Measurements from ENCODE around the gene KIF21A. TPM values are rescaled to one million over a fixed set of nuclear protein-coding genes. Genes with fewer than 3 reads are reported as not detected.

The KIF21A gene
- total and polyA plus RNA-seq, 2 of the 13 experiments (the other 11 are each of a cell fraction or from before 2014, with no cell fraction given): 20.6 to 39.7 TPM

DNA sequence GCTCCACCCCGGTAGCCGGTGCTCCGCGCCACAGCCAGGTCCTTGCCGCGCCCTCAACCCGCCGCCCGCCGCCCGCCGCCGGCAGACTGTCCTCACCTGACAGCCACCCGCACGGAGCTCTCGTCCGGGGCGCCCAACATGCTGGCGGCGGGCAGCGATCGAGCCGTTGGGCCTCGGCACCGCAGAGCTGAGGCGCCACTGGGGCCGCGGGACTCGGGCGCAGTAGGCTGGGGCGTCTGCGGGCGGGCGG, 164 bp downstream of the KIF21A start (continued):
- TF ChIP-seq ZNF549 (CRISPR knock-in tag; IDR thresholded peaks at IDR 0.05): no peak
- no peak for TF ChIP-seq ZBTB8A (CRISPR knock-in tag; IDR thresholded peaks at IDR 0.05; ENCODE audit: borderline replicate concordance, low read depth)
- TF ChIP-seq, protein P1, sequence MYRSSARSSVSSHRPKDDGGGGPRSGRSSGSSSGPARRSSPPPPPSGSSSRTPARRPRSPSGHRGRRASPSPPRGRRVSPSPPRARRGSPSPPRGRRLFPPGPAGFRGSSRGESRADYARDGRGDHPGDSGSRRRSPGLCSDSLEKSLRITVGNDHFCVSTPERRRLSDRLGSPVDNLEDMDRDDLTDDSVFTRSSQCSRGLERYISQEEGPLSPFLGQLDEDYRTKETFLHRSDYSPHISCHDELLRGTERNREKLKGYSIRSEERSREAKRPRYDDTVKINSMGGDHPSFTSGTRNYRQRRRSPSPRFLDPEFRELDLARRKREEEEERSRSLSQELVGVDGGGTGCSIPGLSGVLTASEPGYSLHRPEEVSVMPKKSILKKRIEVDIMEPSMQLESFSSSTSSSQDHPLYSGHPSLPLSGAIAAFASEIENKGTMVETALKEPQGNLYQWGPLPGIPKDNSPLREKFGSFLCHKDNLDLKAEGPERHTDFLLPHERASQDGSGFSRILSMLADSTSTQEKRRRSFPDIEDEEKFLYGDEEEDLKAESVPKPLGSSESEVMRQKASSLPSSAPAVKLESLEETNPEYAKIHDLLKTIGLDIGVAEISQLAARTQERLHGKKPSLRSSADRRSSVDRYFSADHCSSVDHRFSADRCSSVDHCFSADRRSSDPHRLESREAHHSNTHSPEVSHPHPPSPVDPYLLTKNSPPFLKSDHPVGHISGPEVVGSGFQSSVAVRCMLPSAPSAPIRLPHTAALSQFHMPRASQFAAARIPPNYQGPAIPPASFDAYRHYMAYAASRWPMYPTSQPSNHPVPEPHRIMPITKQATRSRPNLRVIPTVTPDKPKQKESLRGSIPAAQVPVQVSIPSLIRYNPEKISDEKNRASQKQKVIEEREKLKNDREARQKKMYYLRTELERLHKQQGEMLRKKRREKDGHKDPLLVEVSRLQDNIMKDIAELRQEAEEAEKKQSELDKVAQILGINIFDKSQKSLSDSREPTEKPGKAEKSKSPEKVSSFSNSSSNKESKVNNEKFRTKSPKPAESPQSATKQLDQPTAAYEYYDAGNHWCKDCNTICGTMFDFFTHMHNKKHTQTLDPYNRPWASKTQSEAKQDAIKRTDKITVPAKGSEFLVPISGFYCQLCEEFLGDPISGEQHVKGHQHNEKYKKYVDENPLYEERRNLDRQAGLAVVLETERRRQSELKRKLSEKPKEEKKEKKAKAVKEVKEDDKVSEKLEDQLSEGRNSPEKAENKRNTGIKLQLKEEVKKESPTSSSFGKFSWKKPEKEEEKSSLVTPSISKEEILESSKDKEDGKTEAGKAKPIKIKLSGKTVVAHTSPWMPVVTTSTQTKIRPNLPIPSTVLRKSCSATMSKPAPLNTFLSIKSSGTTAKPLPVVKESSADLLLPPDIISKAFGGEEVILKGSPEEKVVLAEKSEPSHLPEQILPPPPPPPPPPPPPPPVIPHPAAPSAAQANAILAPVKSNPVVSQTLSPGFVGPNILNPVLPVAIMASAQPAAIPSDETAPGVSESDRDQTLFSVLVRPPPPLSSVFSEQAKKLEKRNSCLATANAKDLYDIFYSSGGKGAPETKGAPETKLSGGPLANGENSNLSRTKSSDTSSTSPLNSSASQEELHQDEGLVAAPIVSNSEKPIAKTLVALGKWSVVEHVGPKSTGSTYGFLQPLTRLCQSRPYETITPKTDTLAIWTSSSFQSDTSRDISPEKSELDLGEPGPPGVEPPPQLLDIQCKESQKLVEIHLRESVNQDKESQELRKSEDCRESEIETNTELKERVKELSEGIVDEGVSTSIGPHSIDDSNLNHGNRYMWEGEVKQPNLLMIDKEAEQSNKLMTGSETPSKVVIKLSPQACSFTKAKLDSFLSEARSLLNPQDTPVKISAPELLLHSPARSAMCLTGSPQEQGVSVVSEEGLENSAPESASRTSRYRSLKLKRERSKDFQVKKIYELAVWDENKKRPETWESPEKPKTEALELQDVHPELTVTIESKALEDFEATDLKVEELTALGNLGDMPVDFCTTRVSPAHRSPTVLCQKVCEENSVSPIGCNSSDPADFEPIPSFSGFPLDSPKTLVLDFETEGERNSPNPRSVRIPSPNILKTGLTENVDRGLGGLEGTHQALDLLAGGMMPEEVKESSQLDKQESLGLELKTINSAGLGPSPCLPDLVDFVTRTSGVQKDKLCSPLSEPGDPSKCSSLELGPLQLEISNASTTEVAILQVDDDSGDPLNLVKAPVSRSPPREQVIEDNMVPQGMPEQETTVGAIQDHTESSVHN (CRISPR knock-in tag; IDR thresholded peaks at IDR 0.05): no peak
- TF ChIP-seq ZNF441 (CRISPR knock-in tag; IDR thresholded peaks at IDR 0.05; ENCODE audit: borderline replicate concordance): peak; percentile 62; the same call in 1 of the 2 replicates
- TF ChIP-seq MTF1 (CRISPR knock-in tag; IDR thresholded peaks at IDR 0.05): no peak
- TF ChIP-seq RARA (CRISPR knock-in tag; IDR thresholded peaks at IDR 0.05): no peak
- TF ChIP-seq DPF2 (CRISPR knock-in tag; IDR thresholded peaks at IDR 0.05; ENCODE audit: borderline replicate concordance, low read depth): no peak
- TF ChIP-seq ZNF234 (CRISPR knock-in tag; conservative IDR thresholded peaks at IDR 0.05): no peak
- TF ChIP-seq XBP1 (CRISPR knock-in tag; IDR thresholded peaks at IDR 0.05): no peak
- no peak for TF ChIP-seq ZNF678 (CRISPR knock-in tag; IDR thresholded peaks at IDR 0.05)
- TF ChIP-seq HOXA9 (CRISPR knock-in tag; IDR thresholded peaks at IDR 0.05; ENCODE audit: borderline replicate concordance): no peak
- TF ChIP-seq ZNF251 (CRISPR knock-in tag; IDR thresholded peaks at IDR 0.05): no peak
- TF ChIP-seq, protein P2, sequence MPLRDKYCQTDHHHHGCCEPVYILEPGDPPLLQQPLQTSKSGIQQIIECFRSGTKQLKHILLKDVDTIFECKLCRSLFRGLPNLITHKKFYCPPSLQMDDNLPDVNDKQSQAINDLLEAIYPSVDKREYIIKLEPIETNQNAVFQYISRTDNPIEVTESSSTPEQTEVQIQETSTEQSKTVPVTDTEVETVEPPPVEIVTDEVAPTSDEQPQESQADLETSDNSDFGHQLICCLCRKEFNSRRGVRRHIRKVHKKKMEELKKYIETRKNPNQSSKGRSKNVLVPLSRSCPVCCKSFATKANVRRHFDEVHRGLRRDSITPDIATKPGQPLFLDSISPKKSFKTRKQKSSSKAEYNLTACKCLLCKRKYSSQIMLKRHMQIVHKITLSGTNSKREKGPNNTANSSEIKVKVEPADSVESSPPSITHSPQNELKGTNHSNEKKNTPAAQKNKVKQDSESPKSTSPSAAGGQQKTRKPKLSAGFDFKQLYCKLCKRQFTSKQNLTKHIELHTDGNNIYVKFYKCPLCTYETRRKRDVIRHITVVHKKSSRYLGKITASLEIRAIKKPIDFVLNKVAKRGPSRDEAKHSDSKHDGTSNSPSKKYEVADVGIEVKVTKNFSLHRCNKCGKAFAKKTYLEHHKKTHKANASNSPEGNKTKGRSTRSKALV (CRISPR knock-in tag; IDR thresholded peaks at IDR 0.05): no peak
- TF ChIP-seq ZNF616 (CRISPR knock-in tag; IDR thresholded peaks at IDR 0.05; ENCODE audit: low read depth): no peak
- TF ChIP-seq ZMYM4 (CRISPR knock-in tag; IDR thresholded peaks at IDR 0.05): no peak
- peak; percentile 76 for TF ChIP-seq SKI (IDR thresholded peaks at IDR 0.05; ENCODE audit: partially characterized antibody)
- TF ChIP-seq AGO2 (optimal IDR thresholded peaks at IDR 0.05; ENCODE audit: low read depth, low read length): peak; percentile 84
- TF ChIP-seq, protein P3, sequence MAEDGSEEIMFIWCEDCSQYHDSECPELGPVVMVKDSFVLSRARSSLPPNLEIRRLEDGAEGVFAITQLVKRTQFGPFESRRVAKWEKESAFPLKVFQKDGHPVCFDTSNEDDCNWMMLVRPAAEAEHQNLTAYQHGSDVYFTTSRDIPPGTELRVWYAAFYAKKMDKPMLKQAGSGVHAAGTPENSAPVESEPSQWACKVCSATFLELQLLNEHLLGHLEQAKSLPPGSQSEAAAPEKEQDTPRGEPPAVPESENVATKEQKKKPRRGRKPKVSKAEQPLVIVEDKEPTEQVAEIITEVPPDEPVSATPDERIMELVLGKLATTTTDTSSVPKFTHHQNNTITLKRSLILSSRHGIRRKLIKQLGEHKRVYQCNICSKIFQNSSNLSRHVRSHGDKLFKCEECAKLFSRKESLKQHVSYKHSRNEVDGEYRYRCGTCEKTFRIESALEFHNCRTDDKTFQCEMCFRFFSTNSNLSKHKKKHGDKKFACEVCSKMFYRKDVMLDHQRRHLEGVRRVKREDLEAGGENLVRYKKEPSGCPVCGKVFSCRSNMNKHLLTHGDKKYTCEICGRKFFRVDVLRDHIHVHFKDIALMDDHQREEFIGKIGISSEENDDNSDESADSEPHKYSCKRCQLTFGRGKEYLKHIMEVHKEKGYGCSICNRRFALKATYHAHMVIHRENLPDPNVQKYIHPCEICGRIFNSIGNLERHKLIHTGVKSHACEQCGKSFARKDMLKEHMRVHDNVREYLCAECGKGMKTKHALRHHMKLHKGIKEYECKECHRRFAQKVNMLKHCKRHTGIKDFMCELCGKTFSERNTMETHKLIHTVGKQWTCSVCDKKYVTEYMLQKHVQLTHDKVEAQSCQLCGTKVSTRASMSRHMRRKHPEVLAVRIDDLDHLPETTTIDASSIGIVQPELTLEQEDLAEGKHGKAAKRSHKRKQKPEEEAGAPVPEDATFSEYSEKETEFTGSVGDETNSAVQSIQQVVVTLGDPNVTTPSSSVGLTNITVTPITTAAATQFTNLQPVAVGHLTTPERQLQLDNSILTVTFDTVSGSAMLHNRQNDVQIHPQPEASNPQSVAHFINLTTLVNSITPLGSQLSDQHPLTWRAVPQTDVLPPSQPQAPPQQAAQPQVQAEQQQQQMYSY (CRISPR knock-in tag; IDR thresholded peaks at IDR 0.05): no peak
